Skeletal muscle satellite cell (primary cell): ENCODE results near the gene RNF34.

ENCODE experiments used
- H3K27me3 ChIP-seq: 2 replicates; pipeline ENCODE4 v1.7.0; 2013; ENCODE audit warnings: low read length; ENCODE audit not compliant: control insufficient read depth, insufficient read depth
- H3K36me3 ChIP-seq: 2 replicates; pipeline ENCODE4 v1.7.0; 2013; ENCODE audit warnings: mild to moderate bottlenecking, control low read depth, low read length; ENCODE audit not compliant: insufficient read depth
- H3K4me1 ChIP-seq: 2 replicates; pipeline ENCODE4 v1.7.0; 2013; ENCODE audit warnings: low read length; ENCODE audit not compliant: control insufficient read depth, insufficient read depth
- H3K4me2 ChIP-seq: 2 replicates; pipeline ENCODE4 v1.7.0; 2013; ENCODE audit warnings: mild to moderate bottlenecking, low read length
- H3K4me3 ChIP-seq: 2 replicates; pipeline ENCODE4 v1.7.0; 2013; ENCODE audit warnings: low read length
- H3K9ac ChIP-seq: 2 replicates; pipeline ENCODE4 v1.7.0; 2013; ENCODE audit warnings: mild to moderate bottlenecking, low read depth, low read length, moderate library complexity
- H3K9me3 ChIP-seq: replicated peaks from 2 replicates; pipeline ENCODE4 v1.7.0; 2013; ENCODE audit warnings: mild to moderate bottlenecking, control low read depth, low read length

RNF34 gene

GRCh38 chr12:121423682-121424623, 24.0 kb downstream of the RNF34 start:
- H3K36me3 ChIP-seq = peaks cover 79% of the 10 kb centered on the region
- no peak overlapping the region for H3K4me2 ChIP-seq
- no peak overlapping the region for H3K9ac ChIP-seq
- H3K4me3 ChIP-seq = no peak overlapping the region
- H3K9me3 ChIP-seq = no peaks in the 10 kb centered on the region
- no peaks in the 10 kb centered on the region for H3K27me3 ChIP-seq
- H3K4me1 ChIP-seq = no peaks in the 10 kb centered on the region

- peaks cover 81% of the 10 kb centered on the region for H3K36me3 ChIP-seq
- H3K9ac ChIP-seq = no peak overlapping the region
- no peaks in the 10 kb centered on the region for H3K4me1 ChIP-seq
- no peak overlapping the region for H3K4me2 ChIP-seq
- no peak overlapping the region for H3K4me3 ChIP-seq
- H3K27me3 ChIP-seq = no peaks in the 10 kb centered on the region
- no peaks in the 10 kb centered on the region for H3K9me3 ChIP-seq
Observed at GRCh38 chr12:121424624-121424975, 24.7 kb downstream of the RNF34 start.

GRCh38 chr12:121427556-121428050, 27.7 kb downstream of the RNF34 start:
- Histone ChIP-seq H3K4me3 (no peak overlapping the region), H3K4me2 (no peak overlapping the region), H3K9me3 (no peaks in the 10 kb centered on the region), H3K9ac (no peak overlapping the region), H3K36me3 (peaks cover 81% of the 10 kb centered on the region), H3K27me3 (no peaks in the 10 kb centered on the region), H3K4me1 (no peaks in the 10 kb centered on the region)

- Histone ChIP-seq H3K9ac (no peak overlapping the region), H3K36me3 (peaks cover 80% of the 10 kb centered on the region), H3K9me3 (no peaks in the 10 kb centered on the region), H3K4me1 (no peaks in the 10 kb centered on the region), H3K4me3 (no peak overlapping the region), H3K4me2 (no peak overlapping the region), H3K27me3 (no peaks in the 10 kb centered on the region)
Observed at GRCh38 chr12:121428883-121429282, 29.0 kb downstream of the RNF34 start.

- no peak overlapping the region for H3K9ac ChIP-seq
- H3K27me3 ChIP-seq = no peaks in the 10 kb centered on the region
- H3K36me3 ChIP-seq = peaks cover 75% of the 10 kb centered on the region
- no peaks in the 10 kb centered on the region for H3K9me3 ChIP-seq
- no peak overlapping the region for H3K4me3 ChIP-seq
- no peaks in the 10 kb centered on the region for H3K4me1 ChIP-seq
- no peak overlapping the region for H3K4me2 ChIP-seq
Observed at GRCh38 chr12:121430833-121431415, 31.0 kb downstream of the RNF34 start.

GRCh38 chr12:121432740-121433480, 33.0 kb downstream of the RNF34 start:
- no peak overlapping the region for H3K4me3 ChIP-seq
- no peak overlapping the region for H3K4me2 ChIP-seq
- no peak overlapping the region for H3K9ac ChIP-seq
- H3K9me3 ChIP-seq = no peaks in the 10 kb centered on the region
- H3K27me3 ChIP-seq = no peaks in the 10 kb centered on the region
- peaks cover 73% of the 10 kb centered on the region for H3K36me3 ChIP-seq
- H3K4me1 ChIP-seq = no peaks in the 10 kb centered on the region

- no peak overlapping the region for H3K4me3 ChIP-seq
- H3K4me2 ChIP-seq = no peak overlapping the region
- H3K9ac ChIP-seq = no peak overlapping the region
- no peaks in the 10 kb centered on the region for H3K9me3 ChIP-seq
- H3K4me1 ChIP-seq = no peaks in the 10 kb centered on the region
- peaks cover 67% of the 10 kb centered on the region for H3K36me3 ChIP-seq
- H3K27me3 ChIP-seq = no peaks in the 10 kb centered on the region
Observed at GRCh38 chr12:121436706-121437105, 36.8 kb downstream of the RNF34 start.

- no peak overlapping the region for H3K4me2 ChIP-seq
- no peaks in the 10 kb centered on the region for H3K9me3 ChIP-seq
- no peaks in the 10 kb centered on the region for H3K4me1 ChIP-seq
- peaks cover 56% of the 10 kb centered on the region for H3K36me3 ChIP-seq
- no peaks in the 10 kb centered on the region for H3K27me3 ChIP-seq
- H3K4me3 ChIP-seq = no peak overlapping the region
- no peak overlapping the region for H3K9ac ChIP-seq
Observed at GRCh38 chr12:121438905-121439304, 39.0 kb downstream of the RNF34 start.

GRCh38 chr12:121439715-121440114, 39.8 kb downstream of the RNF34 start:
- H3K9ac ChIP-seq = no peak overlapping the region
- peaks cover 55% of the 10 kb centered on the region for H3K36me3 ChIP-seq
- H3K9me3 ChIP-seq = no peaks in the 10 kb centered on the region
- H3K4me3 ChIP-seq = no peak overlapping the region
- no peaks in the 10 kb centered on the region for H3K4me1 ChIP-seq
- H3K27me3 ChIP-seq = no peaks in the 10 kb centered on the region
- H3K4me2 ChIP-seq = no peak overlapping the region

GRCh38 chr12:121440768-121441167, 40.9 kb downstream of the RNF34 start:
- Histone ChIP-seq H3K27me3 (no peaks in the 10 kb centered on the region), H3K9ac (no peak overlapping the region)

GRCh38 chr12:121441555-121441954, 41.6 kb downstream of the RNF34 start:
- no peak overlapping the region for H3K9ac ChIP-seq
- no peak overlapping the region for H3K4me2 ChIP-seq
- no peaks in the 10 kb centered on the region for H3K4me1 ChIP-seq
- H3K36me3 ChIP-seq = peaks cover 46% of the 10 kb centered on the region
- no peaks in the 10 kb centered on the region for H3K27me3 ChIP-seq
- no peaks in the 10 kb centered on the region for H3K9me3 ChIP-seq
- H3K4me3 ChIP-seq = no peak overlapping the region

More at GRCh38 chr12:121440768-121441167, 40.9 kb downstream of the RNF34 start:
- no peak overlapping the region for H3K4me2 ChIP-seq
- H3K36me3 ChIP-seq = peaks cover 50% of the 10 kb centered on the region
- no peak overlapping the region for H3K4me3 ChIP-seq
- no peaks in the 10 kb centered on the region for H3K9me3 ChIP-seq
- H3K4me1 ChIP-seq = no peaks in the 10 kb centered on the region
